GM12892 (cell line): ENCODE results near the gene CX3CR1.

Source experiments
- DNase-seq: peaks from one replicate; pipeline ENCODE4 v3.0.0; 2011; ENCODE audit not compliant: insufficient read length
- FAIRE-seq: peaks from 2 replicates; lab custom pipeline; 2011; peaks lifted over from hg19 to GRCh38; lab: Jason Lieb, UNC
- POLR2A ChIP-seq: IDR thresholded peaks from 2 replicates; pipeline ENCODE4 v1.6.1; 2011; ENCODE audit warnings: low read depth, low read length, control low read depth
- POLR2AphosphoS5 ChIP-seq: IDR thresholded peaks from 2 replicates; pipeline ENCODE4 v1.6.1; 2011; ENCODE audit warnings: low read depth, low read length, control low read depth
- TAF1 ChIP-seq: IDR thresholded peaks from 2 replicates; pipeline ENCODE4 v1.6.1; 2011; ENCODE audit warnings: low read depth, mild to moderate bottlenecking, control low read depth, low read length, borderline replicate concordance

Gene CX3CR1

DNA sequence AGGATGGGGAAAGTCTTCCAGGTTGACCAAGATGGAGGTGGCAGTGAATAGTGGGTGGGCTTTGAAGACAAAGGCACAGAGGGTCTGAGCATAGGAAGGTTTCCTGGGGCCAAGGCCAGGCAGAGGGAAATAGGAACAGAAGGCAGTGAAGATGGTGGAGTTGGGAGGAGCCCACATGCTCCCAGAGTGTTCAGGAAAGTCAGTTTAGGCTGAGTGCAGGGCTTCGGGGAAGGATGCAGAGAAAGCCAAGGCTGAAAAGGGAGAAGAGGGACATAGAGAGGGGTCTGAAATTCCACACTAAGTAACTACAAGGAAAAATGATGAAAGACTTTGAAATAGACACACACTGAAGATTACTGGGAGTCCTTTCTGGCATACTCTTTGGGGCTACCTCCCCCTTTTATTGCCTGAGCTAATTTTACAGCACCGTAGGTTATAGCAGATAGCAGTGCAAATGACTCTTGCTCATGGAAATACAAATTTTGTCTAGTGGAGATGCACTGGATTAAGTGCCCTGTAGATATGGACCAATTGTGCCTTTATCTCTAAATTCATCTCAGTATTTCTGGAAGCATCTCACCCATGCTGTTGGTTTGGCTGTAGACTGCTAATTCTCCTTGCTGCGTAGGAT is 3.8 kb downstream of the CX3CR1 start:
- FAIRE-seq (no peak), DNase-seq (no peak)
- TF ChIP-seq TAF1 (no peak), POLR2AphosphoS5 (no peak), POLR2A (no peak)

DNA sequence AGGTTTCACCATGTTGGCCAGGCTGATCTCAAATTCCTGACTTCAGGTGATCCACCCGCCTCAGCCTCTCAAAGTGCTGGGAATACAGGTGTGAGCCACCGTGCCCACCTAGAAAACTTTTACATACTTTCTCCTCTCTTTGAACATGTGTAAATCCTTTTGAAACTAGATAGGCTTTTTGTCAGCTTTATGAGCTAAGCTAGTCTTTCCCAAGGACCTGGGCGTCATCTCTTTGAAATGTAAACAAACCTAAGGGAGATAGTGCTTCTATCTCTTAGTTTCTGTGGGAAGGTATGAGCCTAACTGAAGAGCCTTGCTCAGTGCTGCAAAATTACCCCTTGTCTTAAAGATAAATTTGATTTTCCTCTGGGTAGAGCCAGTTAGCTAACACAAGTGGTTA is 4.8 kb downstream of the CX3CR1 start:
- DNase-seq: no peak
- no peak for FAIRE-seq
- TF ChIP-seq POLR2AphosphoS5: no peak
- no peak for TF ChIP-seq TAF1
- no peak for TF ChIP-seq POLR2A

DNA sequence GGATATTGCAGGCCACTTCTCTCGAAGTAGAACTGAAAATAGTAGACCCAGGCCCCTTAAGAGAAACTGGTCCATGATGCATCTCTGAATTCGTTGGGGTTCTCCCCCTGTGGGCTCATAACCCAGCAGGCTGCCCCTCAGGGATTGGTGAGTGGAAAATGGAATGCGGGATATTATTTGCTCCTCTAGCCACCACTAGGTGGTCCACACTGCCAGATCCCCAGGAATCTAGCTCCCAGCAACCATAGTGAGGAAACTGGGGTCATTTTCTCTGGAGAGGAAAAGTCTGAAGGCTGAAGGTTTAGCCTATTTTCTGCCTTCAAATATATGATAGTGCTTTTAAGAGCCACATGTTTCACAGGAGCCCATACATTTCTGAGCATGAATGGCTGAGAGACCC is 6.7 kb downstream of the CX3CR1 start:
- no peak for FAIRE-seq
- TF ChIP-seq POLR2AphosphoS5 (no peak), POLR2A (no peak), TAF1 (no peak)
- DNase-seq: no peak

DNA sequence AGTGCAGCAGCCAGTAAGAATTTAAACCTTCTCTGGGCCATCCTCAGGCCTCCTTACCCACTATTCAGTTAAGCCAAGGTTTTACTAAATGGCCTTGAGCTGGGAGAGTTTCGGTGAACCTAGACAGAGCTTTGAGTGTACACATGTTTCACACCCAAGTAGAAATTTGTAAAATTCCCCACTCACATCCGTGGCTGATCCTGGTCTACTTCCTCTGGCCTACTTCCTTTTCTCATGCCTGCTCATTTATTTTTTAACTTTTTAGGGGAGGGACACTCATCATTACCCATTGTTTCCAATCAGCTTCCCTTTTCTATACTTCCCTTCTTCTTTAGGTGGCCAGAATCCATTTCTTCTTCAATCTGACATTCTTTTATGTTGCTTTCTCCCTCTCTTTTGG is 7.6 kb downstream of the CX3CR1 start:
- DNase-seq (no peak), FAIRE-seq (no peak)
- TF ChIP-seq POLR2AphosphoS5: no peak

DNA sequence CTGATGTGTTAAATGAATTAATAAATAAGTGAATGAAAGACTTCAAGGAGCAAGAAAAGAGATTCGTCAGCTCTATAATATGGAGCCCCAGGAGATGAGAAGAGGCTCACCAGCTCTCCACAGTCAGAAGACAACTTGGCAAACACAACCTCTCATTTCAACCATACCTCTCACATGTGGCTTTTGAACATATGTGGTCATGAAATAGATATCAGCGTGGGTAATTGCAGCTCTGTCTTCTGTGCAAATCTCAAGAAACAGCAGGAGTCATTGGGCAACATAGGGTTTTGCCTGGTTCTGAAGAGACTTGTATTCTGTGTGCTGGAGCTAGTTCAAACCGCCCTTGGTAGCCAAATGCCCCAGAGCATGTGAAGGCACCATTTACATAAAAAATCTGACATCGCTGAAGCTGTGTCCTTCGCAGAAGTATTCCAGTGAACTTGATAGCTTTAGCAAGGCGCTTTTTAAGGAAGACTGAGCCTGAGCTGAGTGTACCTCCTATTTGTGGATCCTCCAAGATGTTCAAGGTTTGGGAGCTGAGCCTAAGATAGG is 8.4 kb downstream of the CX3CR1 start:
- no peak for FAIRE-seq
- no peak for DNase-seq
- no peak for TF ChIP-seq TAF1
- no peak for TF ChIP-seq POLR2AphosphoS5
- TF ChIP-seq POLR2A: no peak

DNA sequence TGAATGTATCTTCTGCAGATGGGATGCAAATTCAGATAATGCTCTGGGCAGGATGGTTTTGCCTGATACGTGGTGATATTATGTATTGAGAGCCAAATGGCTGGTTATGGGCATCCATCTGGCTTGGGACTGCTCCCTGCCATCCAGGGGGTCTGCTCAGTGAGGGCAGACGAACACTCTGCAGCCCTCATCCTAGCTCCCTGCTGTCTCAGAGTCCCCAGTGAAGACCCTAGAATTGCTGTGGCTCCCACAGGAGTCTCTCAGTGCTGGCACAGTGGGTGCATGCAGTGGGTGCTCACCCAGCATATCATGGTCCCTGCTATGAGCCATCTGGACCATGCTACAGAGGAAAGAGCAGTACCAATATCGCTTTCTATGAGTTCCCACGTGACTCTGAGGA is 10.3 kb downstream of the CX3CR1 start:
- DNase-seq (no peak), FAIRE-seq (no peak)
- TF ChIP-seq POLR2A: no peak
- TF ChIP-seq TAF1: no peak
- TF ChIP-seq POLR2AphosphoS5: no peak

DNA sequence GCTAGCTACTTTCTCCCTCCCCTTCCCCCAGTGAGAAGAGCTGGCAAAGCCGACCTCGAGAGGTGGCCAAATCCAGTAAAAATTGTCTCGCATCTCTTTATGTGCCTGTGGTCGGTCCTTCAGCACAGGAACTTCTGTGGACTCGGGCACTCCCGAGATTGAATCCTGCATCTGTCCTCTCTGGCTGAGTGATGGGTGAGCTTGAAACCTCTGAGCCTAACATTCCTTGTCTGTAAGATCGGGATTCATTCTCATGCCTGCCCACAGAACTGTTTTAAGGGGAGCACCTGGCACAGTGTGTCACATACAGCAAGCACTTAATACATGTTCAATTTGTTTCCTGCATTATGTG is 11.3 kb downstream of the CX3CR1 start:
- TF ChIP-seq POLR2AphosphoS5: no peak
- TF ChIP-seq TAF1: no peak
- TF ChIP-seq POLR2A: no peak
- no peak for FAIRE-seq
- DNase-seq: no peak

DNA sequence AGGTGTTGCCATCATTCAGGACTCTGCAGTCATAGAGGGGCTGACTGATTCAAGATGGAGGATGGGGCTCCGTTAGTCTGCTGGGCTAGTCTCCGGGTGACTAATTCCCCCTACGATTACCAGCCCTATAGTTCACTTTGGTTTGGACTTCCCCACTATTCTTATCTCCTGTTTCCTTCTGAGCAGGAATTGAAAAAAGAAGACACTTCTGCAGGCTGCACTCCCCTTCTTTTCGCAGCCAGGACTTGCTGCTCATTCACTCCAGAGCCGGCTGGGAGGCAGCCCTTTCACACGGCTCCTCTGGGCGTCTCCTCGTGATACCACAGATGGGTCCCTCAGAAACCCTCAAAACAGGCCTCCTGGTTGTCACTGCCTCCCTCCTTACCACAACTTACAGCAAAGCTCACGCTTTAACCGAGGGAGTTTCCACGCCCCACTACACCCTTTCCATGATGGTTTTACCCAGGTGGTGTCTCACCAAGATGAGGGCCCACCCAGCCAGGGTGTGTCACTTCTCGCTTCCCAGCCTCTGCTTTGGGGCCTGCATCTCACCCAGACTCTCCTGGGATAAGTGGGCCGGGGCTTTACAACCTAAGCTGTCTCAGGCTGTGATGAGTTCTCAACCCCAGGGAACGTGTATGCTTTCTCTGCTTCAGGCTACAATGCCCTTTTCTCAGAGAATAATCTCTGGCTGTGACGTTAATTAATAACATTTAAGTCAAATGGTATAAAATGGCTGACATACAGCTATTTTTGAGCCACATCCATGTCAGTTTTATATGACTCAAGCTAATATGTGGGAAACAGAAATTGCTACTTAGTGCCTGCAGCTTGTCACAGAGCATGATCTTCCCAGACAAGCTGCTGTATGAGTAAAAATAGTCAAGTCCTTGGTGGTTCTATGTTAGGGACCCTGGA is 11.9 kb downstream of the CX3CR1 start:
- TF ChIP-seq POLR2AphosphoS5 (no peak), POLR2A (no peak), TAF1 (no peak)
- DNase-seq (no peak), FAIRE-seq (peak; percentile 76)

DNA sequence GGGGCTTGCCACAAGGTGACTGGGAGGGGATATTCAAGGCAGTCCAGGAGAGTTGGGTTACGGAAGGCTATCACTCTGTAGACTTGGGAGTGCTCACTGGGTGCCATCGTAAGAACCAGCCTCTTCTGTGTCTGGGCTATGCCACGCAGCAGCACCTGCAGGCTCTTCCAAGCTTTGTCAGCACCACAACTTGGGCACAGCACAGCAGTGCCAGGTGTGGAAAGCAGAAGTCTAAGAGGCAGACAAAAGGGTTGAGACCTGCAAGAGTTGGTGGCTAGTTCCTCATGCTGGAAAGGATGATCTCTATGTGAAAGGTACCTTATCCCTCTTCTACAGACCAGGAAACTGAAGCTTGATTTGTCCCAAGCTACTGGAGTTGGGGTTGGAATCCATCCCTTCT is 15.8 kb downstream of the CX3CR1 start:
- TF ChIP-seq POLR2A: no peak
- DNase-seq (no peak), FAIRE-seq (no peak)

DNA sequence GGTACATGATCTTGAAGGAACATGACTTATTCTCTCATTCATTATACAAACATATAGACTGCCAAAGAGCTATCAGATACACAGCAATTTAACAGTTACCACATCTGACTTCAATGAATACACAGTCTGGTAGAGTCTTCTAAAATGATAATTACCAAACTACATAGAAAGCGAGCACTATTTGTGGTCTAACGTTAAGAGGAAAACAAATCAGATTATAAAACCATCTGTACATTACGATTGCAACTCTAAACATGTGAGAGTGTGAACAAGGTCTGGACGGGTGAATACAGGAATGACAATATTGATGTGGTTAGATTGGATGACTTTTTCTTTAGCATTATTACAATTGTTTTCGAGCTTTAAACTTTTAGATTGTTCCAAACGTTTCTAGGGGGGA is 16.3 kb downstream of the CX3CR1 start:
- DNase-seq (no peak), FAIRE-seq (no peak)
- no peak for TF ChIP-seq POLR2A
- no peak for TF ChIP-seq POLR2AphosphoS5
- TF ChIP-seq TAF1: no peak

DNA sequence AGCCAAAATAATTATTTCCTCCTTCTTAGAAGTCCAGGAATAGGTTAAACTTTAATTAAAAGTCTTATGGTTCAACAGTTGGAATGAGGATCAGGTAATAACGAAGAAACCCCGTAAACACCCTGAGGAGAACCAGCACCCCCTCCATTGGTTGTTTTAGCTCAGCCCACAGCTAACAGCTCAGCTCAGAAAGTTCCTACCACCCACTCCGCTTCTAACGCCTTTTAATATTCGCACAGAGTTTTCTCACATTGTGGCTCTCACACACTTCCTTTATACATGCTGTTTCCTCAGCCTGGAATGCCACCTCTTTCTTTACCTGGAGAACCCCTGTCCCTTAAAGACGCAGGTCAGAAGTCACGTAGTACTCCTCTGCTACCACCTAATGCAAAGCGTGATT is 17.0 kb downstream of the CX3CR1 start:
- peak; percentile 14 for FAIRE-seq
- DNase-seq: no peak
- TF ChIP-seq TAF1: no peak

DNA sequence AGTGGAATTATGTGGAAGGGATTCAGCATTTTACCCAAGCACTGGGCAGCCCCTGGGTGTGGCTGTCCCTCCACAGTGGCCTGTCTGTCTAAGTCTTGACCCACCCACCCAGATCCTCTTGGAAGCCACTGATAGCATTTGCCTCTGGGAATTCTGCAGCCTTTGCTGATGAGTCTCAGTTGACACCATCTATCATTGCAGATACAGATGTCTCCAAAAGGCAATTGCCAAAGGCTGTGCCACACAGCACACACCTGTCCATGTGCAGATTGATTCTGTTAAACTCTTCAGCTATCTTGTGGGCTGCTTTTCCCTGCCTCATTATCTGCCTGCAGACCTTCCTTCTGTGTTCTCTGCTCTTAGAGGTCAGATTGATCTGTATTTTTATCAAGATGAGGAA is 18.1 kb downstream of the CX3CR1 start:
- FAIRE-seq (no peak), DNase-seq (no peak)
- TF ChIP-seq POLR2AphosphoS5 (no peak), TAF1 (no peak), POLR2A (no peak)
